Measurements from ENCODE around the gene DLGAP4.

The DLGAP4 gene

GRCh38 chr20:36308353-36308752 is 2.2 kb downstream of the DLGAP4 start:
- no peak for DNase-seq (ENCODE audit: low spot score)

- DNase-seq (ENCODE audit: low spot score), result no peak
These were observed 2.8 kb downstream of the DLGAP4 start for GRCh38 chr20:36308986-36309385.

- DNase-seq (ENCODE audit: low spot score), result no peak
These were observed 3.5 kb downstream of the DLGAP4 start for GRCh38 chr20:36309643-36310042.

GRCh38 chr20:36310215-36310981 is 4.3 kb downstream of the DLGAP4 start:
- DNase-seq (ENCODE audit: low spot score), result no peak

GRCh38 chr20:36311141-36311853 is 5.2 kb downstream of the DLGAP4 start:
- DNase-seq (ENCODE audit: low spot score), result no peak

GRCh38 chr20:36311854-36312723 is 6.0 kb downstream of the DLGAP4 start:
- DNase-seq (ENCODE audit: low spot score), result no peak

GRCh38 chr20:36312724-36313441 is 6.7 kb downstream of the DLGAP4 start:
- DNase-seq (ENCODE audit: low spot score), result no peak

GRCh38 chr20:36313476-36313875 is 7.3 kb downstream of the DLGAP4 start:
- no peak for DNase-seq (ENCODE audit: low spot score)

GRCh38 chr20:36313926-36314325 is 7.8 kb downstream of the DLGAP4 start:
- no peak for DNase-seq (ENCODE audit: low spot score)

GRCh38 chr20:36314734-36315544 is 8.8 kb downstream of the DLGAP4 start:
- DNase-seq (ENCODE audit: low spot score), result peak; percentile 21

GRCh38 chr20:36315545-36316351 is 9.6 kb downstream of the DLGAP4 start:
- peak; percentile 48 for DNase-seq (ENCODE audit: low spot score)

- peak; percentile 29 for DNase-seq (ENCODE audit: low spot score)
These were observed 11.5 kb downstream of the DLGAP4 start for GRCh38 chr20:36317675-36318074.

GRCh38 chr20:36318166-36318565 is 12.0 kb downstream of the DLGAP4 start:
- peak; percentile 41 for DNase-seq (ENCODE audit: low spot score)

- DNase-seq (ENCODE audit: low spot score), result no peak
These were observed 13.5 kb downstream of the DLGAP4 start for GRCh38 chr20:36319356-36320260.

- no peak for DNase-seq (ENCODE audit: low spot score)
These were observed 14.2 kb downstream of the DLGAP4 start for GRCh38 chr20:36320261-36320897.

GRCh38 chr20:36320898-36321695 is 15.0 kb downstream of the DLGAP4 start:
- no peak for DNase-seq (ENCODE audit: low spot score)

GRCh38 chr20:36322131-36322530 is 16.0 kb downstream of the DLGAP4 start:
- no peak for DNase-seq (ENCODE audit: low spot score)

GRCh38 chr20:36330091-36330490 is 24.0 kb downstream of the DLGAP4 start:
- DNase-seq (ENCODE audit: low spot score), result no peak
